Measurements from ENCODE around the gene DDA1.
"Not testable (repeated sequence)": the region's sequence is repeated elsewhere in the genome, so short reads cannot be mapped to it uniquely, and the experiment has no call there.

The DDA1 gene

GRCh38 chr19:17357724-17358123 lies 48.4 kb downstream of the DDA1 start:
- Histone ChIP-seq H3K4me3 (ENCODE audit: low read depth, low read length) (no peak overlapping the region), H3K36me3 (replicated peaks) (no peaks in the 10 kb centered on the region), H3K27ac (peak overlapping the region; percentile 8), H3K27me3 (replicated peaks) (no peaks in the 10 kb centered on the region)
- in situ Hi-C loops (cut with HindIII; ENCODE audit: low pct_ligation_motif_present, low sequenced_read_pairs), result no loop called here
- DNase-seq, result no peak
- TF ChIP-seq, protein P1, sequence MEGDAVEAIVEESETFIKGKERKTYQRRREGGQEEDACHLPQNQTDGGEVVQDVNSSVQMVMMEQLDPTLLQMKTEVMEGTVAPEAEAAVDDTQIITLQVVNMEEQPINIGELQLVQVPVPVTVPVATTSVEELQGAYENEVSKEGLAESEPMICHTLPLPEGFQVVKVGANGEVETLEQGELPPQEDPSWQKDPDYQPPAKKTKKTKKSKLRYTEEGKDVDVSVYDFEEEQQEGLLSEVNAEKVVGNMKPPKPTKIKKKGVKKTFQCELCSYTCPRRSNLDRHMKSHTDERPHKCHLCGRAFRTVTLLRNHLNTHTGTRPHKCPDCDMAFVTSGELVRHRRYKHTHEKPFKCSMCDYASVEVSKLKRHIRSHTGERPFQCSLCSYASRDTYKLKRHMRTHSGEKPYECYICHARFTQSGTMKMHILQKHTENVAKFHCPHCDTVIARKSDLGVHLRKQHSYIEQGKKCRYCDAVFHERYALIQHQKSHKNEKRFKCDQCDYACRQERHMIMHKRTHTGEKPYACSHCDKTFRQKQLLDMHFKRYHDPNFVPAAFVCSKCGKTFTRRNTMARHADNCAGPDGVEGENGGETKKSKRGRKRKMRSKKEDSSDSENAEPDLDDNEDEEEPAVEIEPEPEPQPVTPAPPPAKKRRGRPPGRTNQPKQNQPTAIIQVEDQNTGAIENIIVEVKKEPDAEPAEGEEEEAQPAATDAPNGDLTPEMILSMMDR (IDR thresholded peaks at IDR 0.05; ENCODE audit: low read depth, low read length, missing control alignments), result no peak

DNA sequence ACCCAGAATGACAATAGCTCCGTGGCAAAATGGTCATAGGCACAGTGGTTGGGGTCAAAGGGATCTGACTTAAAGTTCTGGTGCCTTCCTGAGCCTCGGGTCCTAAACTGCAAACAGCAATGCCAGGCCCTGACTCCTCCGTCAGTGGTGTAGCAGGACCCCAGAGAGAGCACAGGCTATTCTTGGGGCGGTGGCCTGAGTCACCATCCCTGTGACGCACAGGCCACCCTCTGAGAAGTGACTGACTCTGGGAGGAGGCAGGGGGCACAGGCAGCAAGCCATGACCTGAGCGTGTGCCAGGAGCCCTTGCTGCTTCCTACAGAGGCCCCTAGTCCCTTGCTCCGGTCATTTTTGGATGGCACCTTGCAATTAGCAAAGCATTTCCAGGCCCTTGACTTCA lies 49.0 kb downstream of the DDA1 start:
- no peak overlapping the region for H3K27ac ChIP-seq
- no peaks in the 10 kb centered on the region for H3K27me3 ChIP-seq (replicated peaks)
- H3K4me3 ChIP-seq (ENCODE audit: low read depth, low read length), result no peak overlapping the region
- TF ChIP-seq, protein P1 (IDR thresholded peaks at IDR 0.05; ENCODE audit: low read depth, low read length, missing control alignments), result no peak
- in situ Hi-C loops (cut with HindIII; ENCODE audit: low pct_ligation_motif_present, low sequenced_read_pairs), result no loop called here
- no peaks in the 10 kb centered on the region for H3K36me3 ChIP-seq (replicated peaks)
- DNase-seq, result peak; percentile 66

- in situ Hi-C loops (cut with HindIII; ENCODE audit: low pct_ligation_motif_present, low sequenced_read_pairs), result no loop called here
- TF ChIP-seq, protein P1 (IDR thresholded peaks at IDR 0.05; ENCODE audit: low read depth, low read length, missing control alignments), result no peak
- DNase-seq, result no peak
- Histone ChIP-seq H3K27me3 (replicated peaks) (no peaks in the 10 kb centered on the region), H3K36me3 (replicated peaks) (no peaks in the 10 kb centered on the region), H3K4me3 (ENCODE audit: low read depth, low read length) (no peak overlapping the region), H3K27ac (no peak overlapping the region)
These were observed 50.8 kb downstream of the DDA1 start for GRCh38 chr19:17359905-17360800.

GRCh38 chr19:17363852-17364605 lies 54.7 kb downstream of the DDA1 start:
- H3K4me3 ChIP-seq (ENCODE audit: low read depth, low read length); H3K36me3 ChIP-seq (replicated peaks); DNase-seq; H3K27ac ChIP-seq; H3K27me3 ChIP-seq (replicated peaks); in situ Hi-C loops (cut with HindIII; ENCODE audit: low pct_ligation_motif_present, low sequenced_read_pairs): not testable (repeated sequence)

DNA sequence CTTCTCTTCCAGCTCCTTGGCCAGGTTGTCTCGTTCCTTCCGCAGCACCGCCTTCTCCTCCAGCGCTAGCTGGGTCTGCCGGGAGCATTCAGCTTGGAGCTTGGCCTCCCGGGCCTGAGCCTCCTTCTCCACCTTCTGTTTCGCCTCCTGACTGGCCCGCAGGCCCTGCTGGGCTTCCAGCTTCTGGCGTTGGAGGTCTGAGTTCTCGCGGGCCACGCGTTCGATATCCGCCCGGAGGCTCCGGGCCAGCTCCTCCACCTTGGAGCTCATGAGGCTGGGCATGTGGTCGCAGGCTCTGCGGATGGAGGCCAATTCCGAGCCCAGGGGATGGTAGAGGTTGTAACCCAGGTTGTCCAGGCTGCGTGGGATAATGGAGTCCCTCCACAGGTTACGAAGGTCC lies 56.0 kb downstream of the DDA1 start:
- no peak for DNase-seq

More for the DNA sequence above, 56.0 kb downstream of the DDA1 start:
- Histone ChIP-seq H3K4me3 (ENCODE audit: low read depth, low read length) (no peak overlapping the region), H3K36me3 (replicated peaks) (no peaks in the 10 kb centered on the region), H3K27ac (no peak overlapping the region), H3K27me3 (replicated peaks) (no peaks in the 10 kb centered on the region)
- in situ Hi-C loops (cut with HindIII; ENCODE audit: low pct_ligation_motif_present, low sequenced_read_pairs), result no loop called here
- TF ChIP-seq, protein P1 (IDR thresholded peaks at IDR 0.05; ENCODE audit: low read depth, low read length, missing control alignments), result no peak
